ENCODE data around the gene CUL5.

DNA sequence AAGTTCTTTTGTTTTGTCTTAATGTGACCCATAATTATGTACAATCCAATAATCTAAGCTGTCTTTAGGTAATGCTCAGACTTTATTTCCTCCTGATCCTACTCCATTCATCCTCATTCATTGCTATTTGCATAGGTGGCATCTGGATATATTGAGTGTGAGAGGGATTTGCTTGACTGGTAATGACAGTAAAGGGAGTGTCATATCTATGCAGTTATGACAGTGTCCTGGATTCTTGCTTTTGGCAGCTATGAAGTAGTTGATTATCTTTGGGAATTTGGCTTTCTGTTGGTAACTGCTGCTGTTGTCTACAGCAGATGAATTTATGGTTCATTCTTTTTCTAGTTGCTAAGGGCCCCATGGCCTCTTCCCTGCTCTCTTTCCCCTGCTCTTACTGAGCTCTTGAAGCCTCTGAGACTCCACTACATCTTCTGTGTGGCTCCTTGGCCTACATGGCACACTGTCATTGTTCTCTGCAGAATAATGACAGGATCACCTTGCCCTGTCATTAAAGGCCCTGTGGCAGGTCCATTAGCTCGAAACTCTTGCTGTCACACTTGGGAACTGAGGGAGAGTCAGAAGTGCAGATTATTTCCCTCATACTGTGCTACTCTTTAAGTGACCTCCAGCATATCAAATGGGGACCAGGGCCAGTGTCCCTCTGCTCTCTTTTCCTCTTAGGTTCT is 92.5 kb downstream of the CUL5 start:
- no peak for TF ChIP-seq POLR2A (IDR thresholded peaks at IDR 0.05; ENCODE audit: low read length)
- no peak for TF ChIP-seq GATA1 (IDR thresholded peaks at IDR 0.05; ENCODE audit: low read depth, low read length)
